Gastrocnemius medialis (tissue), 4 donors: ENCODE data around the gene MKRN1. TPM values are rescaled to one million over a fixed set of nuclear protein-coding genes. Genes with fewer than 3 reads are reported as not detected.

Experiments
- ATAC-seq, 2 donors: fragments of 150-250 bp; one replicate each; pipeline ENCODE4 v1.9.1; 2016
- DNase-seq, 2 donors: peaks; one replicate each; pipeline ENCODE4 v3.0.0-alpha.2; 2019
- H3K27ac ChIP-seq, 4 donors: fragments of 200-600 bp; sonication (generic); 1 replicate in 1 of 4; 2 replicates in 3 of 4; pipeline ENCODE4 v1.5.1; 2016 to 2018; ENCODE audit warnings: mild to moderate bottlenecking in 2 of 4, moderate library complexity in 1 of 4
- H3K27me3 ChIP-seq, 3 donors: fragments of 200-600 bp; sonication (generic) in 2 of 3; 1 replicate in 1 of 3; 2 replicates in 2 of 3; pipeline versions ENCODE4 v1.5.1 to v1.6.0; 2016 to 2019; ENCODE audit warnings: mild to moderate bottlenecking in 1 of 3, moderate library complexity in 1 of 3
- H3K36me3 ChIP-seq, 2 donors: fragments of 200-600 bp; sonication (generic) in 1 of 2; one replicate each; pipeline ENCODE4 v1.5.1; 2017 to 2018
- H3K4me1 ChIP-seq, 2 donors: fragments of 200-600 bp; sonication (generic) in 1 of 2; one replicate each; pipeline ENCODE4 v1.5.1; 2016 to 2017; ENCODE audit warnings: mild to moderate bottlenecking in 2 of 2
- H3K4me3 ChIP-seq, 4 donors: fragments of 200-600 bp; sonication (generic) in 3 of 4; 1 replicate in 1 of 4; 2 replicates in 3 of 4; pipeline ENCODE4 v1.5.1; 2016 to 2019; ENCODE audit warnings: mild to moderate bottlenecking in 2 of 4
- H3K9me3 ChIP-seq, 3 donors: fragments of 200-600 bp; sonication (generic) in 2 of 3; 1 replicate in 1 of 3; 2 replicates in 2 of 3; pipeline ENCODE4 v1.5.1; 2016 to 2019
- POLR2A ChIP-seq, 2 donors: fragments of 450-650 bp; IDR thresholded peaks; one replicate each; pipeline ENCODE4 v1.6.1; 2017; ENCODE audit warnings: antibody characterized with exemption in 2 of 2, mild to moderate bottlenecking in 2 of 2, moderate library complexity in 2 of 2
- in situ Hi-C, 4 donors: fragments of 200-750 bp; cut with MboI; loops; one replicate each; pipeline versions ENCODE4 v1.15.0 to v1.8.0; 2017; ENCODE audit warnings: low sequenced_read_pairs in 4 of 4
- intact Hi-C: fragments of 100-400 bp; cut with DNase I; formaldehyde crosslinking; loops from one replicate; pipeline ENCODE4 v1.15.1; 2023; ENCODE audit warnings: low total_unique reads
- total RNA-seq, 4 donors: library from RNA; depleted of rRNA; stranded (reverse); fragments of >200 nt; gene quantifications; one replicate each; pipeline versions ENCODE4 v1.1.0 to v1.2.3, GENCODE V29; 2016
- TF ChIP-seq, protein P1 (sequence below), 5 experiments: fragments of 450-650 bp in 3 of 5; fragments of 200-600 bp in 2 of 5; sonication (generic) in 2 of 5; IDR thresholded peaks in 4 of 5; conservative IDR thresholded peaks in 1 of 5; 1 replicate in 4 of 5; 2 replicates in 1 of 5; pipeline ENCODE4 v1.5.1; 2016 to 2019; ENCODE audit warnings: antibody characterized with exemption in 5 of 5, mild to moderate bottlenecking in 3 of 5, moderate library complexity in 3 of 5

Gene MKRN1
- total RNA-seq, 4 donors from 2014 or later = 38.0 to 90.4 (median 64.7) TPM

GRCh38 chr7:140441519-140441918 is 37.8 kb downstream of the MKRN1 start:
- in situ Hi-C loops (no loop called here), intact Hi-C loops (no loop called here)
- TF ChIP-seq POLR2A (IDR thresholded peaks at IDR 0.05) = no peak
- TF ChIP-seq, protein P1, sequence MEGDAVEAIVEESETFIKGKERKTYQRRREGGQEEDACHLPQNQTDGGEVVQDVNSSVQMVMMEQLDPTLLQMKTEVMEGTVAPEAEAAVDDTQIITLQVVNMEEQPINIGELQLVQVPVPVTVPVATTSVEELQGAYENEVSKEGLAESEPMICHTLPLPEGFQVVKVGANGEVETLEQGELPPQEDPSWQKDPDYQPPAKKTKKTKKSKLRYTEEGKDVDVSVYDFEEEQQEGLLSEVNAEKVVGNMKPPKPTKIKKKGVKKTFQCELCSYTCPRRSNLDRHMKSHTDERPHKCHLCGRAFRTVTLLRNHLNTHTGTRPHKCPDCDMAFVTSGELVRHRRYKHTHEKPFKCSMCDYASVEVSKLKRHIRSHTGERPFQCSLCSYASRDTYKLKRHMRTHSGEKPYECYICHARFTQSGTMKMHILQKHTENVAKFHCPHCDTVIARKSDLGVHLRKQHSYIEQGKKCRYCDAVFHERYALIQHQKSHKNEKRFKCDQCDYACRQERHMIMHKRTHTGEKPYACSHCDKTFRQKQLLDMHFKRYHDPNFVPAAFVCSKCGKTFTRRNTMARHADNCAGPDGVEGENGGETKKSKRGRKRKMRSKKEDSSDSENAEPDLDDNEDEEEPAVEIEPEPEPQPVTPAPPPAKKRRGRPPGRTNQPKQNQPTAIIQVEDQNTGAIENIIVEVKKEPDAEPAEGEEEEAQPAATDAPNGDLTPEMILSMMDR (IDR thresholded peaks at IDR 0.05 in 4 of 5, conservative IDR thresholded peaks at IDR 0.05 in 1 of 5) = no peak
- Histone ChIP-seq H3K27ac (no peak overlapping the region), H3K36me3 (no peaks in the 10 kb centered on the region), H3K4me3 (no peak overlapping the region), H3K27me3 (no peaks in the 10 kb centered on the region), H3K9me3 (no peaks in the 10 kb centered on the region), H3K4me1 (no peaks in the 10 kb centered on the region)
- ATAC-seq = no peak
- DNase-seq = no peak

DNA sequence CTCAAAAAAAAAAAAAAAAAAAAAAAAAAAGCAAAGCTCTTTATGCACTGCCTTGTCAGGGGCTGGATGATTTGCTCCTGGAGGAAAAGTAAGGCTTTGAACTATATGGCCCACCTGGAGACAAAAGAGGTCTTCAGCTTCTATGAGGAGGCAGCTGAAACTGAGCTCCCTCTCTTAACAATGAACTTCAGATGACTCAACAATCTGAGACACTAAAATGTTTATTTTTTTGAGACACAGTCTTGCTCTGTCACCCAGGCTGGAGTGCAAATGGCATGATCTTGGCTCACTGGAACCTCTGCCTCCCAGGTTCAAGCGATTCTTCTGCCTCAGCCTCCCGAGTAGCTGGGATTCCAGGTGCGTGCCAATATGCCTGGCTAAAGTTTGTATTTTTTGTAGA is 38.7 kb downstream of the MKRN1 start:
- H3K27me3 ChIP-seq = no peaks in the 10 kb centered on the region
- no peak for DNase-seq
- in situ Hi-C loops (no loop called here), intact Hi-C loops (no loop called here)
- H3K27ac ChIP-seq = no peak overlapping the region
- no peaks in the 10 kb centered on the region for H3K4me1 ChIP-seq
- no peak overlapping the region for H3K4me3 ChIP-seq
- no peaks in the 10 kb centered on the region for H3K36me3 ChIP-seq
- no peaks in the 10 kb centered on the region for H3K9me3 ChIP-seq
- ATAC-seq = no peak
- TF ChIP-seq POLR2A (IDR thresholded peaks at IDR 0.05) = no peak
- TF ChIP-seq, protein P1 (IDR thresholded peaks at IDR 0.05 in 4 of 5, conservative IDR thresholded peaks at IDR 0.05 in 1 of 5) = no peak

GRCh38 chr7:140439359-140439758 is 39.9 kb downstream of the MKRN1 start:
- Histone ChIP-seq H3K4me3 (no peak overlapping the region), H3K36me3 (no peaks in the 10 kb centered on the region), H3K9me3 (no peaks in the 10 kb centered on the region), H3K27ac (no peak overlapping the region), H3K4me1 (no peaks in the 10 kb centered on the region), H3K27me3 (no peaks in the 10 kb centered on the region)
- intact Hi-C loops = no loop called here
- in situ Hi-C loops = no loop called here
- ATAC-seq (no peak), DNase-seq (no peak)
- TF ChIP-seq, protein P1 (IDR thresholded peaks at IDR 0.05 in 4 of 5, conservative IDR thresholded peaks at IDR 0.05 in 1 of 5) = no peak
- no peak for TF ChIP-seq POLR2A (IDR thresholded peaks at IDR 0.05)

DNA sequence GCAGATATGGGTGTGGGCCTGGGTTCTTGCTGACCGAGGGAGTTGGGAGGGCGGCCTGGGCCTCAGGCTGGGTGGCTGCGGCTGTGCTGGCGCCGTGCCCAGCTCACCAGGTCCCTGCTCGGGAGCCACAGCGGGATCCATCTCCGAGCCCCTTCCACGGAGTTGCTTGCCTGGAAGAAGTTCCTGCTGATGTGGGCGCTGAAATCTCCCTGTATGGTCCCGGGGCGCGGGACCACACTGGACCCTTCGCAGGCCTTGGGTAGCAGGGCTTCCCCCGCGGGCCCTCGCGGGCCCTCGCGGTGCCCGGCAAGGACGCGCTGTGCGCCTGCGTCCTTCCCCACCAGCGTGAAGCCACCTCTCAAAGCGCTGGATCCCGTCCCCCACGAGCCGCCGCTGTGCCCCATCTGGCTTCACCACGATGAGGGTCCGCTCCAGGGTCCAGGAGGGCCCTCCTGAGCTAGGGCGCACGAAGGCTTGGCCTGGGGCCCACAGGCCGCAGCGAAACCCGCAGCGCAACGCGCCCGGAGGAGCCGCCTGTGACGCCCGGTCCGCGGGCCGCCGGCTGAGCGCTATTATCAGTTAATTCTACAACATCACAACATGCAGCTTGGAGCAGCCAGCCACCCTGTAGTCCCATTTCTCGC is 43.9 kb downstream of the MKRN1 start:
- in situ Hi-C loops (no loop called here), intact Hi-C loops (no loop called here)
- Histone ChIP-seq H3K36me3 (no peaks in the 10 kb centered on the region), H3K4me3 (no peak overlapping the region), H3K27me3 (no peaks in the 10 kb centered on the region), H3K4me1 (no peaks in the 10 kb centered on the region), H3K27ac (no peak overlapping the region), H3K9me3 (no peaks in the 10 kb centered on the region)
- no peak for ATAC-seq
- TF ChIP-seq, protein P1 (IDR thresholded peaks at IDR 0.05 in 4 of 5, conservative IDR thresholded peaks at IDR 0.05 in 1 of 5) = no peak
- TF ChIP-seq POLR2A (IDR thresholded peaks at IDR 0.05) = no peak
- no peak for DNase-seq

- TF ChIP-seq, protein P1 (IDR thresholded peaks at IDR 0.05 in 4 of 5, conservative IDR thresholded peaks at IDR 0.05 in 1 of 5) = no peak
- TF ChIP-seq POLR2A (IDR thresholded peaks at IDR 0.05) = no peak
- Histone ChIP-seq H3K36me3 (no peaks in the 10 kb centered on the region), H3K9me3 (no peaks in the 10 kb centered on the region), H3K27ac (no peak overlapping the region), H3K4me3 (no peak overlapping the region), H3K27me3 (no peaks in the 10 kb centered on the region), H3K4me1 (no peaks in the 10 kb centered on the region)
- intact Hi-C loops (no loop called here), in situ Hi-C loops (no loop called here)
- no peak for ATAC-seq
- no peak for DNase-seq
Observed at GRCh38 chr7:140433396-140433795, 45.9 kb downstream of the MKRN1 start.
